ENCODE measurements around the gene ADAM11. TPM values are rescaled to one million over a fixed set of nuclear protein-coding genes. Genes with fewer than 3 reads are reported as not detected.
"Not testable (repeated sequence)": the region's sequence is repeated elsewhere in the genome, so short reads cannot be mapped to it uniquely, and the experiment has no call there.

ADAM11 gene
- polyA plus RNA-seq, 3 donors: 0.17 to 1.5 (median 0.73) TPM

DNA sequence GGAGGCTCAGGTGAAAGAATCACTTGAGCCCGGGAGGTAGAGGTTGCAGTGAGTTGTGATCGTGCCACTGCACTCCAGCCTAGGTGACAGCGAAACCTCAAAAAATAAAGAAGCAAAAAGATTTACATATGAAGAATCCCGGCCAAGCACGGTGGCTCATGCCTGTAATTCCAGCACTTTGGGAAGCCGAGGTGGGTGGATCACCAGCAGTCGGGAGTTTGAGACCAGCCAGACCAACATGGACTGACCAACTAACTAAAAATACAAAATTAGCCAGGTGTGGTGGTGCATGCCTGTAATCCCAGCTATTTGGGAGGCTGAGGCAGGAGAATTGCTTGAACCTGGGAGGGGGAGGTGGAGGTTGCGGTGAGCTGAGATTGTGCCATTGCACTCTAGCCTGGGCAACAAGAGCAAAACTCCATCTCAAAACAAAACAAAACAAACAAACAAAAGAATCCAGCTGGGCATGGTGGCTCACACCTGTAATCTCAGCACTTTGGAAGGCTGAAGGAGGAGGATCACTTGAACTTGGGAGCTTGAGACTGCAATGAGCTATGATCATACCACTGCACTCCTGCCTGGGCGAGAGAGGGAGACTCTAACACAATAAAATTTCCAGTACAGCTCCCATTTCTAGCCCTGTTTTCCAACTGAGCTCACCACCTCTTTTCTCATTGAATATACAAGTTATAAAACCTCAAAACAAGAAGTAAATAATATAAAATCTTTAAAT is 50.0 kb downstream of the ADAM11 start:
- 92 to 94% (median 94%) methylated on average over 9 of the region's 9 CpGs for WGBS, 3 donors
- H3K27ac ChIP-seq (ENCODE audit: low read depth, low read length): not testable (repeated sequence)

GRCh38 chr17:44812263-44812662 is 53.5 kb downstream of the ADAM11 start:
- no peak overlapping the region for H3K27ac ChIP-seq (ENCODE audit: low read depth, low read length)
- WGBS, 3 donors: 65 to 82% (median 75%) methylated on average over 4 of the region's 4 CpGs

GRCh38 chr17:44818508-44818907 is 59.7 kb downstream of the ADAM11 start:
- H3K27ac ChIP-seq (ENCODE audit: low read depth, low read length): not testable (repeated sequence)
- WGBS, 3 donors: 85 to 89% (median 88%) methylated on average over 6 of the region's 6 CpGs

DNA sequence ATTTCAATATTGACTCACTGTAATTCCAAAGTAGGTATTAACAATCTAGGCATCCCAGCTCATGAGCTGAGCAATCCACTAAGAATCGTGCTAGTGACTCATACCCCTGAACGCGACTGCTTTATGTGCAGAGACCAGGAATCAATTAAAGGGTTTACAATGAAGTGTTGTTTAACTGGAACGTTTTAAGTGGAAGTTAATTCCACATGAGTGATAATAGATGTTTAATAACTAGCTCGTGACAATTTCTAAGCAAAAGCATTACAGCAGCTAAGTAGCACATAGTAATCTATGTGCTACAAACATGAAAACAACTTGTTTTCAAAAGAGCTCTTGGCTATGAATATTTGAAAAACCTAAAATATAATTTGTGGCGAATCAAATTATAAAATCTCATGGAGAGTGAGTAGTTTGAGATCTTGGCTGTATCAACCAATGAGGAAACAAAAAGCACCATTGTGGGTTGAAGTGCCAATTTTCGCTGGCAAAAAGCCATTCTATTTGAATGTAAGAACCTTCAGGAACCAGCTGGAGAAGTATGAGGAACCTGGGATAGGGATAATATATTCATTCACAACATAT is 61.9 kb downstream of the ADAM11 start:
- WGBS, 3 donors: 29 to 58% (median 47%) methylated on average over 7 of the region's 7 CpGs
- no peak overlapping the region for H3K27ac ChIP-seq (ENCODE audit: low read depth, low read length)

DNA sequence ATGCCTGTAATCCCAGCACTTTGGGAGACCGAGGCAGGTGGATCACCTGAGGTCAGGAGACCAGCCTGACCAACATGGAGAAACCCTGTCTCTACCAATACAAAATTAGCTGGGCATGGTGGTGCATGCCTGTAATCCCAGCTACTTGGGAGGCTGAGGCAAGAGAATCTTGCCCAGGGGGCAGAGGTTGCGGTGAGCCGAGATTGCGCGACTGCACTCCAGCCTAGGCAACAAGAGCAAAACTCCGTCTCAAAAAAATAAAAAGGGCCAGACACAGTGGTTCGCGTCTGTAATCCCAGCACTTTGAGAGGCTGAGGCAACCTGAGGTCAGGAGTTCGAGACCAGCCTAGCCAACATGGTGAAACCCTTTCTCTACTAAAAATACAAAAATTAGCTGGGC is 66.4 kb downstream of the ADAM11 start:
- not testable (repeated sequence) for H3K27ac ChIP-seq (ENCODE audit: low read depth, low read length)
- WGBS, 3 donors: 91 to 97% (median 94%) methylated on average over 9 of the region's 9 CpGs

DNA sequence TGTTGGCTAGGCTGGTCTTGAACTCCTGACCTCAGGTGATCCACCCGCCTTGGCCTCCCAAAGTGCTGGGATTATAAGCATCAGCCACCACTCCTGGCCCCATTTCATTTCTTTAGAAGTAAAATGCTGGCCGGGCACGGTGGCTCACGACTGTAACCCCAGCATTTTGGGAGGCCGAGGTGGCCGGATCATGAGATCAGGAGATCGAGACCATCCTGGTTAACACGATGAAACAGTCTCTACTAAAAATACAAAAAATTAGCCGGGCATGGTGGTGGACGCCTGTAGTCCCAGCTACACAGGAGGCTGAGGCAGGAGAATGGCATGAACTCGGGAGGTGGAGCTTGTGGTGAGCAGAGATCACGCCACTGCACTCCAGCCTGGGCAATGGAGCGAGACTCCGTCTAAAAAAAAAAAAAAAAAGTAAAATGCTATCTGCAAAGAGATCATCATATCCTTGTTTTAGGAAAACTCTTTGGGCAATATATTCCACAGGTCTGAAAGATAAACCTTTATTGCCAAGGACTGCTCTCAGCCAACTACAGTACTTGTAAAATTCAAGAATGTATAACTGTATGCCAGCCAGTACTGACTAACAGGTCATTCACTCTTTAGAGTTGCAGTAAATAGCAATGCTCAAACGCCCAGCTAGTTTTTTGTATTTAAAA is 67.5 kb downstream of the ADAM11 start:
- no peak overlapping the region for H3K27ac ChIP-seq (ENCODE audit: low read depth, low read length)

DNA sequence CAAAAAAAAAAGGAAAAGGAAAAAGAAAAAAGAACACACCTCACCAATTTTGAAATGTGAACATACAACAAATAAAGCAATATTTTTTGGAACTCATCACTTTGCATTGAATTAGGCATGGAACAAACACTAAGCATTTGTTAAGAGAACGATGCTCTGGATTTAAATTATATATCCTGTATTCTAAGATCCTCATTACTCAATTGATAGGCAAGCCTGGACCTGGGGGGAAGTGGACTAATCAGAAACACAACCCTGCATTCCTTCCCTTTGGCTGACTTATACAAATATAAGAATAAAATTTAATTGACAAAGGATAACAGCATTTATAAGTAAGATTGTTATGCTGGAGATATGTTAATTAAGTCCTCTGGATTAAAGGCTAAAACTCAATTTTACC is 69.1 kb downstream of the ADAM11 start:
- H3K27ac ChIP-seq (ENCODE audit: low read depth, low read length): no peak overlapping the region
- WGBS, 3 donors: 60 to 73% (median 62%) methylated on average over 1 of the region's 1 CpG

More for the DNA sequence above, 67.5 kb downstream of the ADAM11 start:
- 80 to 90% (median 90%) methylated on average over 15 of the region's 15 CpGs for WGBS, 3 donors

GRCh38 chr17:44828919-44829522 is 70.2 kb downstream of the ADAM11 start:
- 3 to 13% (median 3%) methylated on average over 21 of the region's 21 CpGs for WGBS, 3 donors
- H3K27ac ChIP-seq (ENCODE audit: low read depth, low read length): no peak overlapping the region

GRCh38 chr17:44829523-44830358 is 71.0 kb downstream of the ADAM11 start, which contains the start of gene GJC1:
GJC1 (minus strand) TSS chr17:44830287; CDS start chr17:44805817, 24,470 bp downstream.
- no peak within 1 kb of the TSS for H3K27ac ChIP-seq (ENCODE audit: low read depth, low read length)
- WGBS, 3 donors: 1 to 3% (median 2%) methylated on average over 48 to 113 of the region's 123 CpGs

- no peak overlapping the region for H3K27ac ChIP-seq (ENCODE audit: low read depth, low read length)
- WGBS, 3 donors: 5 to 7% (median 5%) methylated on average over 36 to 52 of the region's 58 CpGs
Measured at GRCh38 chr17:44830359-44831288, 71.8 kb downstream of the ADAM11 start.

DNA sequence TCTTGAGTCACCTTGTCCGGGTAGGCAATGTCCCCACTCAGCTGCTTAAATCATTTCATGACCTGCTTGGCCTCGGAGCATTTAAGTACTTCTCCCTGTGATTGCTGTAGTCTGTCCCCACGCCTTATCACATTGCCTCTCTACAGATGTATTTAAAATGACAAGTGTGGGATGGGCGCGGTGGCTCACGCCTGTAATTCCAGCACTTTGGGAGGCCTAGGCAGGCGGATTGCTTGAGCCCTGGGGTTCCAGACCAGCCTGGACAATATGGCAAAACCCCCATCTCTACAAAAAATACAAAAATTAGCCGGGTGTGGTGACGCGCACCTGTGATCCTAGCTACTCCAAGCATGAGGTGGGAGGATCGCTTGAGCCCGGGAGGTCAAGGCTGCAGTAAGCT is 72.6 kb downstream of the ADAM11 start:
- no peak overlapping the region for H3K27ac ChIP-seq (ENCODE audit: low read depth, low read length)
- WGBS, 3 donors: 78 to 93% (median 86%) methylated on average over 12 of the region's 12 CpGs

Other genes with a start within 250 kb of the ADAM11 start
- gene FZD2, start 201.5 kb upstream of the ADAM11 start, polyA plus RNA-seq: 1 to 10 TPM in 2 of 3 donors, under 1 TPM in 1; 0.45 to 1.7 (median 1.3) TPM
- gene MEIOC, start 102.5 kb upstream of the ADAM11 start, polyA plus RNA-seq: under 1 TPM in 1 of 3 donors, not detected in 2; 0.11 TPM
- gene CCDC43, start 69.2 kb upstream of the ADAM11 start, polyA plus RNA-seq: 10 to 100 TPM in 1 of 3 donors, 1 to 10 TPM in 2; 8.6 to 18.2 (median 9.3) TPM
- gene DBF4B, start 50.3 kb upstream of the ADAM11 start, polyA plus RNA-seq: 1 to 10 TPM; 1.9 to 4.9 (median 2.4) TPM
- 1 to 10 TPM in 2 of 3 donors, under 1 TPM in 1; 0.95 to 7.4 (median 6.2) TPM for gene GJC1, start 71.3 kb downstream of the ADAM11 start, polyA plus RNA-seq
- 10 to 100 TPM in 2 of 3 donors, 1 to 10 TPM in 1; 2.1 to 16.2 (median 10.7) TPM for gene HIGD1B, start 88.9 kb downstream of the ADAM11 start, polyA plus RNA-seq
- gene EFTUD2, start 140.5 kb downstream of the ADAM11 start, polyA plus RNA-seq: 10 to 100 TPM; 18.7 to 45.7 (median 23.8) TPM
- gene GFAP, start 156.5 kb downstream of the ADAM11 start, polyA plus RNA-seq: 1 to 10 TPM; 1.3 to 8.3 (median 3.4) TPM
- gene KIF18B, start 188.8 kb downstream of the ADAM11 start, polyA plus RNA-seq: under 1 TPM; 0.04 to 0.22 (median 0.09) TPM
- gene C1QL1, start 209.3 kb downstream of the ADAM11 start, polyA plus RNA-seq: 1 to 10 TPM; 1.7 to 2.1 (median 1.9) TPM